Left lobe of liver (tissue), 2 donors: ENCODE measurements around the gene TMEM234. TPM values are rescaled to one million over a fixed set of nuclear protein-coding genes. Genes with fewer than 3 reads are reported as not detected.
A peak's percentile ranks its signal among the peaks of the same experiment; 100 is the strongest.

Source experiments
- ATAC-seq: fragments of 200-7000 bp; cut with Tn5 transposase; one replicate; pipeline ENCODE4 v1.9.1; 2020; ENCODE audit warnings: mild to moderate bottlenecking, moderate library complexity
- DNase-seq: peaks from one replicate; pipeline ENCODE4 v3.0.0-alpha.2; 2020; ENCODE audit warnings: low spot score
- total RNA-seq: library from RNA; stranded (reverse); gene quantifications from one replicate; pipeline ENCODE4 v1.2.1, GENCODE V29; 2021
- donor health status: DM: no; HTN: no; CAD: no; lungs with moderate emphysema.
- donor health status: DM: no; HTN: yes; CAD: no.

Gene TMEM234
- total RNA-seq, 1 donor from 2014 or later: 4.8 TPM

GRCh38 chr1:32201011-32201855 lies 20.9 kb downstream of the TMEM234 start:
- no peak for ATAC-seq

GRCh38 chr1:32200226-32201010 lies 21.7 kb downstream of the TMEM234 start, which contains the start of gene CCDC28B:
Gene CCDC28B, plus strand, starts transcription at chr1:32200595. Its CDS starts 1,341 bp downstream, at chr1:32201936.
- peak; percentile 56 for DNase-seq
- peak; percentile 45 for ATAC-seq

More at GRCh38 chr1:32201011-32201855, 20.9 kb downstream of the TMEM234 start:
- DNase-seq: no peak

GRCh38 chr1:32199717-32200072 lies 22.5 kb downstream of the TMEM234 start:
- DNase-seq (peak; percentile 80), ATAC-seq (peak; percentile 85)

- DNase-seq: no peak
These were observed 23.0 kb downstream of the TMEM234 start for GRCh38 chr1:32199043-32199716.

GRCh38 chr1:32198237-32199042 lies 23.7 kb downstream of the TMEM234 start:
- DNase-seq (no peak), ATAC-seq (no peak)

More at GRCh38 chr1:32199043-32199716, 23.0 kb downstream of the TMEM234 start:
- ATAC-seq: no peak

GRCh38 chr1:32197837-32198236 lies 24.3 kb downstream of the TMEM234 start:
- no peak for ATAC-seq
- no peak for DNase-seq

- ATAC-seq (no peak), DNase-seq (no peak)
These were observed 25.1 kb downstream of the TMEM234 start for GRCh38 chr1:32197074-32197473.

GRCh38 chr1:32195972-32196823 lies 26.0 kb downstream of the TMEM234 start:
- ATAC-seq: no peak
- DNase-seq: no peak

- no peak for DNase-seq
- ATAC-seq: no peak
These were observed 26.6 kb downstream of the TMEM234 start for GRCh38 chr1:32195531-32195930.

- DNase-seq: no peak
- ATAC-seq: no peak
These were observed 27.2 kb downstream of the TMEM234 start for GRCh38 chr1:32194984-32195383.

GRCh38 chr1:32192220-32192948 lies 29.8 kb downstream of the TMEM234 start:
- ATAC-seq: no peak
- no peak for DNase-seq

- no peak for ATAC-seq
- no peak for DNase-seq
These were observed 34.3 kb downstream of the TMEM234 start for GRCh38 chr1:32187850-32188249.

- ATAC-seq (peak; percentile 34), DNase-seq (no peak)
These were observed 35.7 kb downstream of the TMEM234 start for GRCh38 chr1:32186491-32186890.

GRCh38 chr1:32186077-32186476 lies 36.1 kb downstream of the TMEM234 start:
- DNase-seq (no peak), ATAC-seq (no peak)

- ATAC-seq: no peak
- no peak for DNase-seq
These were observed 37.5 kb downstream of the TMEM234 start for GRCh38 chr1:32184650-32185049.

- ATAC-seq (no peak), DNase-seq (no peak)
These were observed 40.1 kb downstream of the TMEM234 start for GRCh38 chr1:32182060-32182459.

GRCh38 chr1:32181563-32181962 lies 40.6 kb downstream of the TMEM234 start:
- ATAC-seq: no peak
- DNase-seq: no peak

GRCh38 chr1:32181065-32181464 lies 41.1 kb downstream of the TMEM234 start:
- ATAC-seq (no peak), DNase-seq (no peak)
